Measurements from ENCODE around the gene RAB7B. TPM values are rescaled to one million over a fixed set of nuclear protein-coding genes. Genes with fewer than 3 reads are reported as not detected.
A peak's percentile ranks its signal among the peaks of the same experiment; 100 is the strongest.
"Not testable (repeated sequence)": the region's sequence is repeated elsewhere in the genome, so short reads cannot be mapped to it uniquely, and the experiment has no call there.

RAB7B gene
- total and polyA plus RNA-seq, 5 donors: 1.6 to 6.0 (median 3.9) TPM

- intact Hi-C loops (cut with DNase I): no loop called here
- ATAC-seq: no peak
Measured at GRCh38 chr1:206006946-206007345, 3.8 kb upstream of the RAB7B start.

GRCh38 chr1:206005778-206006180, 2.6 kb upstream of the RAB7B start:
- no peaks in the 10 kb centered on the region for H3K9me3 ChIP-seq (ENCODE audit: control insufficient read depth, low read length)
- intact Hi-C loops (cut with DNase I): no loop called here
- peaks cover 20% of the 10 kb centered on the region for H3K4me1 ChIP-seq (ENCODE audit: control insufficient read depth, insufficient read depth, low read length)
- H3K4me3 ChIP-seq (ENCODE audit: low read length): no peak overlapping the region
- H3K27me3 ChIP-seq (ENCODE audit: control insufficient read depth, insufficient read depth): no peaks in the 10 kb centered on the region
- ATAC-seq (no peak), DNase-seq (no peak)
- WGBS: 71% methylated on average over 8 of the region's 8 CpGs
- no peak overlapping the region for H3K27ac ChIP-seq (ENCODE audit: low read length)

More at GRCh38 chr1:206006946-206007345, 3.8 kb upstream of the RAB7B start:
- Histone ChIP-seq H3K9me3 (ENCODE audit: control insufficient read depth, low read length) (no peaks in the 10 kb centered on the region), H3K27ac (ENCODE audit: low read length) (no peak overlapping the region), H3K27me3 (ENCODE audit: control insufficient read depth, insufficient read depth) (no peaks in the 10 kb centered on the region), H3K4me1 (ENCODE audit: control insufficient read depth, insufficient read depth, low read length) (peaks cover 16% of the 10 kb centered on the region), H3K4me3 (ENCODE audit: low read length) (no peak overlapping the region)
- 77% methylated on average over 4 of the region's 4 CpGs for WGBS
- no peak for DNase-seq

DNA sequence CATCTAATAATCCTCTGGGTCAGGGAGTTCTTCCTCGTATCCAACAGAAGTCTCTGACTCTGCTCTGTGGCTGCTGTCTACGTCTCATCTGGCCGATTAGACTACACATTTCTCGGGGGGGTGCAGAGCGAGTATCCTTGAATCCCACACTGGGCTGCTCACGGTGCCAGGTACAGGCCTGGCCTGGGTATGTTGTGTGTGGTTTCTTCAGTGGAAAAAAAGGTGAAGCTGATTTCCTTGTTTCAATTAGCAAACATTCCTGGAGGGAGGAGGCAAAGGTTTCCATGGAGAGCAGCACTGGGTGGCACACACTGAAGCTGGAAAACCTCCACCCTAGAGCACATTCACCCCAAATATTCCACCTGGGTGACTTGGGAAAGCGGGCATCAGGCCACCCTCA, 2.0 kb upstream of the RAB7B start:
- Histone ChIP-seq H3K27ac (ENCODE audit: low read length) (no peak overlapping the region), H3K27me3 (ENCODE audit: control insufficient read depth, insufficient read depth) (no peaks in the 10 kb centered on the region), H3K9me3 (ENCODE audit: control insufficient read depth, low read length) (no peaks in the 10 kb centered on the region), H3K4me1 (ENCODE audit: control insufficient read depth, insufficient read depth, low read length) (peaks cover 20% of the 10 kb centered on the region), H3K4me3 (ENCODE audit: low read length) (no peak overlapping the region)
- DNase-seq: no peak
- intact Hi-C loops (cut with DNase I): no loop called here
- WGBS: 75% methylated on average over 7 of the region's 7 CpGs
- no peak for ATAC-seq

GRCh38 chr1:206004826-206005225, 1.6 kb upstream of the RAB7B start:
- WGBS: 61% methylated on average over 12 of the region's 12 CpGs
- intact Hi-C loops (cut with DNase I): no loop called here
- Histone ChIP-seq H3K9me3 (ENCODE audit: control insufficient read depth, low read length) (no peaks in the 10 kb centered on the region), H3K4me1 (ENCODE audit: control insufficient read depth, insufficient read depth, low read length) (peaks cover 20% of the 10 kb centered on the region), H3K27ac (ENCODE audit: low read length) (no peak overlapping the region), H3K4me3 (ENCODE audit: low read length) (no peak overlapping the region), H3K27me3 (ENCODE audit: control insufficient read depth, insufficient read depth) (no peaks in the 10 kb centered on the region)
- ATAC-seq (no peak), DNase-seq (no peak)

DNA sequence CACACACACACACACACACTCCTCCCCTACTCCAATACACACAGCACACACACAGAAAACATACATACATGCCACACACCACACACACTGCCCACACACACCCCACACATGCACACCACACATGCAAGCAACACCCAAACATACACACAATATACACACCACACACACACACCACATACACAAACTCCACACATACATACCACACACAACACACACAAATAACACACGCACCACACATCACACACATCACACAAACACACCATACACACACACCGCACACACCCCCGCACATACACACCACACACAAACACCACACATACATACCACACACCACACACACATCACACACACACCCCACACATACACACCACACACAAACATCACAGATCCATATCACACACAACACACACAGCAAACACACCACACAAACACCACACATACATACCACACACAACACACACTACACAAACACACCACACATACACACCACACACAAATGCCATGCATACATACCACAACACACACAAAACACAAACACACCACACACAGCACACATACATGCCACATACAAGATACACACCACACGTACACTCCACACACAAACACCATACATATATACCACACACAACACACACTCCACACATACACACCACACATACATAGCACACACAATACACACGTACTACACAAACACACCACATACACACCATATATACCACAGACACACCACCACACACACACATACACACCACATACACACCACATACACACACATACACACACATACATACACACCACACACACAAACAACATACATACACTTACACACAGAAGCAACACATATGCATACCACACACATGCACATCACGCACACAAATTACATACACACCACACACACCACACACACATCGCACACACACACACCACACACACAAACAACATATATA, 932 bp upstream of the RAB7B start:
- ATAC-seq (no peak), DNase-seq (no peak)
- H3K27ac ChIP-seq (ENCODE audit: low read length): peak overlapping the region; percentile 37
- peaks cover 20% of the 10 kb centered on the region for H3K4me1 ChIP-seq (ENCODE audit: control insufficient read depth, insufficient read depth, low read length)
- intact Hi-C loops (cut with DNase I): no loop called here
- 96% methylated on average over 7 of the region's 7 CpGs for WGBS
- no peak overlapping the region for H3K4me3 ChIP-seq (ENCODE audit: low read length)
- no peaks in the 10 kb centered on the region for H3K9me3 ChIP-seq (ENCODE audit: control insufficient read depth, low read length)
- H3K27me3 ChIP-seq (ENCODE audit: control insufficient read depth, insufficient read depth): no peaks in the 10 kb centered on the region

DNA sequence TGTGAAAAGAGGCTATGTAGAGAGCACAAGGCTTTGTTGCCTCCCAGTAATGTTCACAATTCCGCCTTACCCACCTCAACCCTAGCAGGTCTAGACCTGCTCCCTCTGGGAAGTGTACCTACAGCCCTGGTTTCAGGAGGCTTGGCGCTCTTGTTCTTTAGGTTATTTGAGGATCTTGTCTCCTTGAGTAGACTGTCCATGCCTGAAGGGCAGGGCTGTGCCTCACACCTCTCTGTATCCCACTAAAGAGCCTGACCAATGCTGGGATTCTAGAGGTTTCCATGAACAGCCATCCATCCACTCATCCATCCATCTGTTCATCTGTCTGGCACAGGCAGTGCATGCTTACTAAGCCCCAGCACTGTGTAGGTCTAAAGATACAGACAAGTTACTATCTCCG, 1.0 kb downstream of the RAB7B start:
- Histone ChIP-seq H3K27ac (ENCODE audit: low read length) (no peak overlapping the region), H3K27me3 (ENCODE audit: control insufficient read depth, insufficient read depth) (no peaks in the 10 kb centered on the region), H3K9me3 (ENCODE audit: control insufficient read depth, low read length) (no peaks in the 10 kb centered on the region), H3K4me3 (ENCODE audit: low read length) (no peak overlapping the region), H3K4me1 (ENCODE audit: control insufficient read depth, insufficient read depth, low read length) (peaks cover 30% of the 10 kb centered on the region)
- DNase-seq (no peak), ATAC-seq (no peak)
- WGBS: 83% methylated on average over 3 of the region's 3 CpGs
- intact Hi-C loops (cut with DNase I): no loop called here

DNA sequence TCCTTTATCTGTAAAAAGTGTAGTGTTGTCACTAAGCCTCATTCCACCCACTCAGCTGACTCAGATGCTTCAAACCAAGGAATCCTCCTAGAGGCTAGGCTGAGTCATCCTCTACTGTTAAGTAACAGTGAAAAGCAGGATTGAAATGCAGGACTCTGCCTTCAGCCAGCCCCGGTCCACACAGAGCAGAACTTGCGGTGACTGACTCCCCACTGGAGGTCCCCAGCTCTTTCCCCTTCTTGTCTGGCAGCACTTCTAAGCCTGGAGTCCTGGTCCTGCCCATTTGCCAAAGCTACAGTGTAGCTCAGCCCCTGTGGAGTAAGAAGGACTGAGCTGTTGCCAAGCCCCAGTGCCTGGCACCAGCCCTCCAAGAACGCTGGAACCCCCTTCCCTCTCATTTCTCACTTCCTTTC, 1.7 kb downstream of the RAB7B start:
- peaks cover 30% of the 10 kb centered on the region for H3K4me1 ChIP-seq (ENCODE audit: control insufficient read depth, insufficient read depth, low read length)
- ATAC-seq: peak; percentile 62 to 84
- H3K27ac ChIP-seq (ENCODE audit: low read length): peak overlapping the region; percentile 56
- peak in 2 of 3 donors; percentile 38 to 61 for DNase-seq
- no peaks in the 10 kb centered on the region for H3K27me3 ChIP-seq (ENCODE audit: control insufficient read depth, insufficient read depth)
- intact Hi-C loops (cut with DNase I): no loop called here
- no peak overlapping the region for H3K4me3 ChIP-seq (ENCODE audit: low read length)
- 28% methylated on average over 3 of the region's 3 CpGs for WGBS
- no peaks in the 10 kb centered on the region for H3K9me3 ChIP-seq (ENCODE audit: control insufficient read depth, low read length)

DNA sequence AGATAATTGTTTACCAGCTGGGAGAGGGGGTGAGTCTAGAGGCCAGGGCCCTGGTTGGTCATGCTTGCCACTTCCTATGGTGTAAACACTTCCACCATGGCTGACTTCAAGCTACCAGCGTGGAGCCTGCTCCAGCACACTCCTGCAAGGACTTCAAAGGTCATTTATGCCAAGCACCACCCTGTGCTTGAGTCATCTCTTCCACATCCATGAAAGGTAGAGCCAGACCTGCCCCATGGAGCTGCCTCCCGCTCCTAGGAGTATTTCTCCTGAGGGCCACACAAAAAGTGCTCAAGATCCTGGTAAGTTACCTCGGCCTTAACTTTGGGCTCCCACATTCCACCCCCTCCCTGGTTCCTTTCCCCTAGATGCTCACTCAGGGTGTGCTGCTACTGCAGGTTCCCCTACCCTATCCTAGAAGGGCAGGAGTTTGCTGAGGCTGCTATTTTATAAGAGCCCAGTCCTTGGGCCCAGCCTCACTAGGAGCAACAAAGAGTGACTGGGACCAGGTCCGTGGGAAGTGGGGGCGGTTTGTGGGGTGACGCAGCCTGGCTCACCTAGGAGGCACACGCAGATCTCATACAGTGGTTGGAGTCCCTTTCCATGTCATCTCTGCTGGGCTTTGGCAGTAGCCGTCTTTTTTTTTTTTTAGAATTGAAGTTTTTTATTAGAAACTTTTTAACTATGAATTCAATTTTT, 2.4 kb downstream of the RAB7B start:
- peaks cover 30% of the 10 kb centered on the region for H3K4me1 ChIP-seq (ENCODE audit: control insufficient read depth, insufficient read depth, low read length)
- H3K4me3 ChIP-seq (ENCODE audit: low read length): no peak overlapping the region
- H3K27me3 ChIP-seq (ENCODE audit: control insufficient read depth, insufficient read depth): no peaks in the 10 kb centered on the region
- H3K9me3 ChIP-seq (ENCODE audit: control insufficient read depth, low read length): no peaks in the 10 kb centered on the region
- H3K27ac ChIP-seq (ENCODE audit: low read length): no peak overlapping the region
- WGBS: 78% methylated on average over 8 of the region's 8 CpGs
- intact Hi-C loops (cut with DNase I): no loop called here
- ATAC-seq: no peak
- no peak for DNase-seq

- H3K4me3 ChIP-seq (ENCODE audit: low read length): no peak overlapping the region
- no peaks in the 10 kb centered on the region for H3K9me3 ChIP-seq (ENCODE audit: control insufficient read depth, low read length)
- H3K27me3 ChIP-seq (ENCODE audit: control insufficient read depth, insufficient read depth): no peaks in the 10 kb centered on the region
- 63% methylated on average over 13 of the region's 13 CpGs for WGBS
- intact Hi-C loops (cut with DNase I): no loop called here
- ATAC-seq (peak; percentile 66 to 75), DNase-seq (peak in 2 of 3 donors; percentile 32 to 68)
- H3K27ac ChIP-seq (ENCODE audit: low read length): peak overlapping the region; percentile 66
- H3K4me1 ChIP-seq (ENCODE audit: control insufficient read depth, insufficient read depth, low read length): peaks cover 21% of the 10 kb centered on the region
Measured at GRCh38 chr1:205998457-205999241, 4.5 kb downstream of the RAB7B start.

- H3K9me3 ChIP-seq (ENCODE audit: control insufficient read depth, low read length); intact Hi-C loops (cut with DNase I); H3K27me3 ChIP-seq (ENCODE audit: control insufficient read depth, insufficient read depth); DNase-seq; H3K27ac ChIP-seq (ENCODE audit: low read length); H3K4me3 ChIP-seq (ENCODE audit: low read length); ATAC-seq: not testable (repeated sequence)
- H3K4me1 ChIP-seq (ENCODE audit: control insufficient read depth, insufficient read depth, low read length): peaks cover 12% of the 10 kb centered on the region
- WGBS: 93% methylated on average over 1 of the region's 1 CpG
Measured at GRCh38 chr1:205996641-205997040, 6.6 kb downstream of the RAB7B start.

Data from right cardiac atrium (tissue), 5 donors.